ENCODE measurements around the gene TMEM88.

GRCh38 chr17:7881276-7882054, 26.6 kb downstream of the TMEM88 start:
- TF ChIP-seq CTCF (conservative IDR thresholded peaks at IDR 0.05 in 1 of 2, IDR thresholded peaks at IDR 0.05 in 1 of 2; ENCODE audit: low read depth in 1 of 2, low read length in 2 of 2), result no peak
- TF ChIP-seq EZH2 (IDR thresholded peaks at IDR 0.05; ENCODE audit: low read length, missing control alignments), result no peak

Measured in fibroblast of lung (primary cell).